Activated T-helper 9 cell treated with anti-CD3 and anti-CD28 coated beads, Interleukin-2, amount 50 U/mL, for 16 hours (primary cell): ENCODE results near the gene EMX1.

ENCODE experiments used
- DNase-seq: peaks from one replicate; pipeline ENCODE4 v3.0.0-alpha.2; 2020; ENCODE audit warnings: low read depth

Gene EMX1

DNA sequence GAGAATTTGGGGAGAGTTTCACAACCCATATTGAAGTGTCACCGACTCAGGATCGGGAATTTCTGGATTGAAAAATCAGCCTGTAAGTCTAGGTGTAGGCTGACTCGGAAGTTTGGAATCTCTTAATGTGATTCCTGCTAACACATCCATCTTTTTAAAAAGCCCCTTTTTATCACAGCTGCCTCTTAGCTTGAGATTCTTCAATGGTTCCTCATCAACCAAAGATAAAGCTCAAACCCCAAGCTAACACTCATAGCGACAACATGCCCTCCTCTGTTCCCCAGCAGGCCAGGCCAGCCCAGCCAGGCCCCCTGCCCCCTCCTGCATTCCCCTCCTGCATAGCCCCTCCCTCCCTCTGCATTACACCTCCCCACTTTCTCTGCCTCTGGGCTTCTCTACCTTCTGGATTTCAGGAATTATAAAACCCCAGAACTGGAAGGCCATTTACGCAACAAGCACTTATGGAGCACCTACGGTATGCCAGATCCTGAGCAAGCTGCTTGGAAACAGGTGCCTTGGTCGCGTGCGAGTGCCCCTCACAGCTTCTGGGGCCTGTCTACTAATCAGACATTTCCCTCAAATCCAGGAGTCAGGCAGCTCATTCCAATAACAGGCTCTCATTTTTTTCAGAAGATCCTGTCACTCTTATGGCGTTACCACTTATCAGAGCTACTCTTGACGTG, 63.4 kb downstream of the EMX1 start:
- no peak for DNase-seq

DNA sequence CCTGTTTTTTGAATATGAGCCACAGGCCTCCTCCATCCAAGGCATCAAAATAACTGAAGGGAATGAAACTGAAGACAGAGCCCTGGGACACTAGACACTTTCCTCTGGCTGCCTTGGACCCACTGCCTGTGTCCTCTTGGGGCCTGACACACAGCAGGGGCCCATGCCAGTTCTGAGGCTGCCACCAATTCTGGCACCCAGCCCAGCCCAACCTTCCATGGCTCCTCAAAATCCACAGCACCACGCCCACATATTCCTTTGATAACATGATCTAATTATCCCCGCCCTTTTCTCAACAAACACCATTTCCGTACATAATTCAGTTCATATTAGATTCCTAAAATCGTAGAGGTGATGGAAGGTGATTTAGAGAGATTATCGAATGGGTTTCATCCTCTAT, 64.2 kb downstream of the EMX1 start:
- DNase-seq: no peak

DNA sequence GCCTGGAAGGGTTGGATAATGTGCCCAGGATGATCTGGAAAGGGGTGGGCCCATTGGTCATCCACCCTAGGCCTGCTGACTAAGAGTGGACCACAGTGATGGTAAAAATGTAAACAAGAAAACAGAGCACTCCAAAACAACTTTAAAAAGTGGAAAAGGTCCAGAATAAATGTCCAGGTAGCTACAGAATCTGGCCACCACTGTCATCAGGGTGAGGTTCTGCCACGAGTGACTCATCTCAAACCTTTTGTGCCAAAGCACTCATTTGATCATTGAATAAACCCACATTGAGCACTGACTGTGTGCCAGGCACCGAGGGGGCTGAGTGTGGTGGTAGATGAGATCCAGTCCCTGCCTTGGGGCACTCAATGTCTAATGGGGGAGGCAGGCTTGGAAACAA, 64.9 kb downstream of the EMX1 start:
- no peak for DNase-seq

DNA sequence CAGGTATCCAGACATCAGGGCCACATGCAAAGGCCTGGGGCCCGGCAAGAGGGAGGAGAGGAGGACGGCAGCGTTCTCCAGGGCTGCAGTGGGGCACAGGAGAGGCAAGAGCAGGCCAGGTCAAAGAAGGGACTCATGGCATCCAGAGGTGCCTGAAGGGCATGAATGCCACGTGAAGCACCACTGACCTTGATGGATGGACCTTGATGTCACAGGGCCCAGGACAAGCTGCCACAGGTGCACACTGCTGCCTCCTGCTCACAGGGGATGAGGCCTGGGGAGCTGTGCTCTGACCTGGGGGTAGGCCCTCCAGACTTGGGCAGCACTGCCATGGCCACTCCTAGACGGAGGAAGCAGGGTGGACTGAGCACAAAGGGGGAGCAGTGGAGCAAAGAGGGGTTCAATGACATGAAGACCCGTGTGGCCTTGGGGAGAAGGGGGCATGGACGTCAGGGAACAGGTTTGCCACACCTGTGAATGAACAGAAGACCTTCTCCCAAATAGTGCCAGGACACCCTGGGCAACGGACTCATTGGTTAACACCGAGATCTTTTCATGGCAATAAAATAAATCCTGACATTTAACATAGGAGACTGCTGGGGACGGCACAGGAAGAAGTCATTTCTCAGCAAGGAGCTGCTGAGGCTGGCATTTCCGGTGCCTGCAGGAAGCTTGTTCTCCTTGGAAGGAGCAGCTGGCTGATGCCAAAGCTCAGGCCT, 65.6 kb downstream of the EMX1 start:
- DNase-seq: no peak

DNA sequence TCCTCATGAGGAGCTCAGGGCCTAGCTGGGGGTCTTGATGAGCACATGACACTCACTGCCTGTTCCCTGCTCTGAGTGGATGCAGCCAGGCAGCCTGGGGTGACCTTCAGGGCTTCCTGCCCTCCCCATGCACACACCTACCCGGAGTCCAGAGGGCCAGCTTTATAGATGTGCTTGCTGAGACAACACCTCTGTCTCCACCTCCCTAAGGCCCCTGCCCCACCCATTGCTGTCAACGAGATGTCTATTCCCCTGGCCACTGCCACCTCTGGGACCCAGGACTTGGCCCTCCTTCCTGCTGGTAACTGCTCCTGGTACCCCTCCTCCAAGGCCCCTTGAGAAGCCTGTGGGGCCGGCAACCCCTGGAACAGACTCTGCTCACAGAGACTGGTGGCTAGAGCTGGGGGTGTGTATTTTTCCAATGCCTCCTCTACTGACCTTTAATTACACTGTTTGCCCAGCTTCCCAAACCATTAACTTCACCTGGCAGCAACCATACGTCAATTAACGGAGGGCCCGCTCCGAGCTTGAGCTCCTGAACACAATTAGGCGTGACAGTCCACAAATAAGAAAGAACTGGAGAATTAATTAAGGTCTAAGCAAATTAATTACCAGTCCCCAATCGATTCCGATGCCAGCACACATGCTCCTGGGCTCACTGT, 66.3 kb downstream of the EMX1 start:
- no peak for DNase-seq

DNA sequence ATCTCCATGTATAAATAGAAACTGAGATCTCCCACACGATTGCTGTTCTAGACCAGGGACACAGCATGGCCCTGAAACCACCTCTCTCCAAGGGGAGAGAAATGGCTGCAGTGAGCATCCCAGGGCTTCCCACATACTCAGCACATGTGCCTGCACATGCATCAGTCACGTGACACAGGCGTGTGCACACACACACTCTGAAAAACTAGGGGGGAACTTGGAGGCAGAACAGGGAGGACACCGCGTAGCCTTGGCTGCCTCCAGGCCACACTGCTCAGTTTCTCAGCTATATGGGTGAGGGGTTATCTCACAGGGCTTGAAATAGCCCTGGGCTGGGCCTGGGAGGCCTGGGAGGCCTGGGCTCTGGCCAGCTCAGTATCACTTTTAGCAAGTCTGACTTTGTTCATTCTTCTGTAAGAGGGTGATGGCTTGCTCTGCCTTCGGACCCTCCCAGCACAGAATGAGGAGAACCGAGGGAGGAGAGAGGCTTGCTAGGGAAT, 66.9 kb downstream of the EMX1 start:
- no peak for DNase-seq
